HG03442 (cell line): Measurements from ENCODE around the gene CLCNKA.
"Not testable (repeated sequence)": the region's sequence is repeated elsewhere in the genome, so short reads cannot be mapped to it uniquely, and the experiment has no call there.

Source experiments
- ATAC-seq: cut with Tn5 transposase; IDR thresholded peaks from one replicate; pipeline ENCODE4 v1.9.1; 2021; ENCODE audit warnings: mild to moderate bottlenecking, moderate library complexity; ENCODE audit not compliant: unreplicated experiment

CLCNKA gene

DNA sequence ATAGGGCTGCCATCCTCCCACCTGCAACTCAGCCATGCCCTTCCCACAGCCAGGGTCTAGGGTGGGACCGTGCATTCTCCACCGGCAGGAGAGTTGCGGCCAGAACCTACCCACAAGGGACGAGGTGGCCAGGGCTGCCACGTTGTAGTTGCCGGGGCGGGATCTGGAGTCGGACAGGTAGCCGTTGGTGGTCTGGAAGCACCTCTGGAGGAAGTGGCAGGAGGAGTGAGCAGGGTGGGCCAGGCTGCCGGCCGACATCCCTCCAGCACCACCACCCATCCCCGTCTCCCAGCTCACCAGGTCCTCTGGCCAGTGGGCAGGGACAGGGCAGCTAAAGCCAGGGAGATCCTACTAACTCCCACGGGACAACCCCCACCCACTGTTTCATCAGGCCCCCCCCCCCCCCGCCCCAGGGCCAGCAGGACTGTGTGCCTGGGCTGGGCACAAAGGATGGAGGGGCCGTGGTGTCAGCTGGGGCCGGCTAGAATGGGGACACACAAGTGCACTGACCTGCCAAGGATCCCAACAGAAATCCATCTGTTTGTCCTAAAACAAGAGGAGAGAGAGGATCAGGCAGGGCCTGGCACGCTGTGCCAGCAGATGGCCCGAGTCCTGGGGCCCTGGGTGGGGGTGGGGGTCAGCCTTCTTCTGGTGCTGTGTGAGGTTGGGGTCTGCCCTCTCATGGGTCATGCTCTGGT, 40.3 kb downstream of the CLCNKA start:
- ATAC-seq: not testable (repeated sequence)

DNA sequence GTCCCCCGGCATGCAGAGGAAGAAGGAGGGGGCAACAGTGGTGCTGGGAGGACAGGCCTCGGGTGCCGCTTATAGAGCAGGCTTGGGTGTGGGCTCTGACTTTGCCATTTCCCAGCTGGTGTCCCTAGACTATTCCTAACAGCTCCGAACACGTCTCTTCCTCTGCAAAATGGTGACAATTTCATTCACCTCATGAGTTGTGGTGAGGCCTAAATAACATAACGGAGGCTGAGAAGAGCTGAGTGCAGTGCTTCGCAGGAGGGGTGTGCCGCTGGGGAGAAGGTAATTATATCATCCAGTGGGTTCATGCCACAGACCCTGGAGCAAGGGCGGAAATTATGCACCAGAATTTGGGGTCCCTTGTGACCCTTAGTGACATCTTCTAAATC, 40.8 kb downstream of the CLCNKA start:
- not testable (repeated sequence) for ATAC-seq

DNA sequence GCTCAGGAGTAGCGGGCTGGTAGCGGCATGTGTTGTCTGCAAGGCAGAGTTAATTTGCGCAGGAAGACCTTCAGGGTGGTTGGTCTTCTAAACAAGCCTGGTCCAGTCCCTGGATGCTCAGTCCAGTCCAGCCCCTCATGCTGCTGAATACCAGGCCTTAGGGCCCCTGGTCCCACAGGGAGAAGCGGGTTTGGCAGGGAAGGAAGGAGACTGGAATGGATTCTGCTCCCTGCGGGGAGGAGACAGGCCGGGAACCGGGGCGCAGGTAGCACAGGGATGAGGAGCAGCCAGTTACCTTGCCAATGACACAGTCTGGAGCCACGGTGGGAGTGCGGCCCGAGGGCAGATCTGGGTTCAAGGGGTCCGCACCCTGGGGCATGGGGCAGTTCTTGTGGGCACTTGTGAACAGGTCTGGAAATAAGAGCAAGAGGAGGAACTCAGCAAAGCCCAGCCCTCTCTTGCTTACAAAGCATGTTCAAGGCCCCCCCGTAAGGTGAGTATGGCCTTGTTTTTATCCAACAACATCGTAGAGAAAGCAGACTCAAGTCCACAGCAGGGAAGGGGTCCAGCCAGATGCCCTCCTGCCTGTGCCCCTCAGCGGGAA, 41.5 kb downstream of the CLCNKA start:
- no peak for ATAC-seq

DNA sequence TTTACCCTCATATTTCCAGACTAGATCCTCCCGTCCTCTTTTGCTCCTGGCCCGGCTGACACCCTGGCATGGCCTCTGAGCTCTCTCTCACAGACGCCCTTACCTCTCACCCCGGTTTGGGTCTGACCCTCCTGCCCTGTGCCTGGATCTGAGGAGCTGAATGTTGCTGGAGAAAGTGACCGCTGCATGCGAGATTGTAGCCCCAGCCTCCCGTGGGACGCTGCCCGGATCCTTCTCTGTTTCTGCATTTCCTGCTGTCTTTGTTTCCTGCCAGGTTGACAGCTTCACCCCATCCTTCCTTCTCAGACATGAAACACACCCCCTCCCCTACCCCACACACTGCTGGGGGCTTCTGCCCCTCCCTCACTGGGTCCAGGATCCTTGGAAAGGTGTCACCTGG, 42.1 kb downstream of the CLCNKA start:
- no peak for ATAC-seq

DNA sequence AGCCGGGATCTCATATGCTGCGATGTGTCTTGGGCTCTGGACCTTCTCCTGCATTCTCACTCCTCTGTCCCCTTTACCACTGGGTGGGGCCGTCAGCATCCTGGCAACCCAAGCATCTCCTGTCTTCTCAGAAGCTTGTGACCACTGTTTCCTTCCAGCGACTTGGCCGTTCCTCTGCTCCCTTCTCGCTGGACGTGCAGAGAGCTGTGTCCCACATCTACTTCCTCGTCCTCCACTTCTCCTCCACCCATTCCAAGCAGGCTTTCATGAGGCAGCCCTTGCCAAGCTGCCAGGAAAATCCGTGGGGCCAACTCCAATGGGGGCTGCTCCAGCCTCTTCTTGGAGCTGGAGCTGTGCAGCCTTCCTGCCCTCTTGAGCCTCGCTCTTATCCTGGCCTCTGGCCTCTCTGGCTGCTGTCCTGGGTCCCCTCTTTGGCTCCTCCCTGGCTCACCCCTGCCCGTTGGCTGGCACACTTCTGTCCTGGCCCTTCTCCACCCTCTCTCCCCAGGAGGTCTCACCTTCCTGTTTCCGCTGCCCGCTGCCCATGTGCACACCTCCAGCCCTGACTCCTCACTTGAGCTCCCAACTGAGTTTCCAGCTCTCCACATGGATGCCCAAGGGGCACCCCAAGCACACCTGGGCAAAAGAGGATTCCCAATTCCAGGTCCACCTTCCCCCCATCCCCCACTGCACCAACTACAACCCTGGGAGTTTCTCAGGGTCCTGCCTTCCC, 42.9 kb downstream of the CLCNKA start:
- ATAC-seq: no peak

DNA sequence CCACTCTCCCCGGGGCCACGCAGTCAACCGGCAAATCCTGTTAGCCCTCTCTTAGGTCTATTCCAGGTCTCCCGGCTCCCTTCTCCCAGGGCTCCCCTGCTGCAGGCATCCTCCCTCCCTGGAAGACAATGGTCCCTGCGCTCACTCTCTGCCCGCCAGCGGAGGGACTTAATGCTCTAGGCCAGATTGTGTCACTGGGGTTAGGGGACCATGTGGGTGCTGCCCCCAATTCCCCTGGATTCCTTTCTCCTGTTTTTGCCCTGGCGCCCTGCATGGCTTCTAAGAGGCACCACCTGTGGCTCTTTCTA, 43.4 kb downstream of the CLCNKA start:
- no peak for ATAC-seq

DNA sequence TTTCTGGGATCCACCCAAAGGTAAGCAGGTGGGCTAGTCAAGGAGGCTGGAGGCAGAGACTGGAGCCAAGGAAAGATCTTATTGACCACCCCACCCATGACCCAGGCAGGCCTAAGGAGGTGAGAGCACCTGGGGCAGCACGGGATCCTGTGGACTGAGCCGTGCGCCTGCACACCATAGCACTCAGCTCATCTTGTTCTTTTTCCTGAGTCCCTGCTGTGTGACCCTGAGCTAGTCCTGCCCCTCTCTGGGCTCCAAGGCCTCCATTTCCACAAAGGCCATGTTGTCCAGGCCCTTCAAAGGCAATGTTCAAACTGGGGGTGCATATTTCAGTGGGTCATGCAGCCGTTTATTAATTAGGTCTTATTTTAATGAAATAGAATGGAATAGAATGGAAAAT, 44.4 kb downstream of the CLCNKA start:
- ATAC-seq: no peak

DNA sequence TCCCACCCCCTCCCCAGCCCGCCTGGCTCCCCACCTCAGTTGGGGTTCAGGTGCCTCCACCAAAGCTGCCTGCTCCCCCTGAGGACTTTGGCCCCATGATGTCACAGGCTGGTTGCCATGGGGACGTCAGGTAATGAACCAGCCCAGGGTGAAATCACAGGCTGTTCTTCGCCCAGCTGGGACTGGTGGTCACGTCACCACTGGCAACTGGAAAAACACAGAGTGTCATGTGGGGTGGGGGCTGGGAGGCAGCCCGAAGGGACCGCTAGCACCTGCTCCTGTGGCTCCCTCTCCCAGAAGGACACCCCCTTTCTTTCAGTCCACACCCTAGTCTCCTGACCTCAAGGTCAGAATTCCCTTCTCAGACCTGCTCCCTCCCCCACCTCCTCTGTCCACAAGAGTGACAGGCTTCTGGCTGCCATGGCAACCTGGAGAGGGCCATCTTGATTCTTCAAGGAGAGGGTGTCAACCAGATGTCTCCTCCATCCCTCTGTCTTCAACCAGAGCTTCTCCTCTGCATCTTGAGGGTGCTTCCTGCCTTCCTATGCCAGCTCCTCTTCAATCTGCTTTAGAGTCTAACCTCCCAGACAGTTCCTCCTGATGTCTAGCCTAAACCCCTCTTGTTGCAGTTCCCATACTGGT, 45.4 kb downstream of the CLCNKA start:
- no peak for ATAC-seq

DNA sequence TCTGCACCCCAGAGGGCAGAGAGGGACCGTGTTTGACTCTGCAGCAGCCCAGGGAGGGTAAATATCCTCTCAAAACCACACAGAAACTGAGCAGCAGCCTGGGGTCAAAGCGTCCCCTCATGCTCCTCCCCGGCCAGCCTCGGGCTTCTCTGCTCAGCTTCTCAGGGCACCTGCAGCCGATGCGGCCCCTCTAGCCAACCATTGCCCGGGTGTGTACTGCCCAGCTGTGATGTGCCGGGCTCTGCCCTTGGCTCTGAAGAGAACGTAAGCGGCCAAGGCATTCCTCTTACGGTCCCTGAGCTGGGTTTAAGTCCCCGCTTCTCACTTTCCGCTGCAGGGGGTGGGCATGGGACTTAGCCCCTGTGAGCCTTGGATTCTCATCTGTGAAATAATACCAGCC, 46.1 kb downstream of the CLCNKA start:
- ATAC-seq: no peak

DNA sequence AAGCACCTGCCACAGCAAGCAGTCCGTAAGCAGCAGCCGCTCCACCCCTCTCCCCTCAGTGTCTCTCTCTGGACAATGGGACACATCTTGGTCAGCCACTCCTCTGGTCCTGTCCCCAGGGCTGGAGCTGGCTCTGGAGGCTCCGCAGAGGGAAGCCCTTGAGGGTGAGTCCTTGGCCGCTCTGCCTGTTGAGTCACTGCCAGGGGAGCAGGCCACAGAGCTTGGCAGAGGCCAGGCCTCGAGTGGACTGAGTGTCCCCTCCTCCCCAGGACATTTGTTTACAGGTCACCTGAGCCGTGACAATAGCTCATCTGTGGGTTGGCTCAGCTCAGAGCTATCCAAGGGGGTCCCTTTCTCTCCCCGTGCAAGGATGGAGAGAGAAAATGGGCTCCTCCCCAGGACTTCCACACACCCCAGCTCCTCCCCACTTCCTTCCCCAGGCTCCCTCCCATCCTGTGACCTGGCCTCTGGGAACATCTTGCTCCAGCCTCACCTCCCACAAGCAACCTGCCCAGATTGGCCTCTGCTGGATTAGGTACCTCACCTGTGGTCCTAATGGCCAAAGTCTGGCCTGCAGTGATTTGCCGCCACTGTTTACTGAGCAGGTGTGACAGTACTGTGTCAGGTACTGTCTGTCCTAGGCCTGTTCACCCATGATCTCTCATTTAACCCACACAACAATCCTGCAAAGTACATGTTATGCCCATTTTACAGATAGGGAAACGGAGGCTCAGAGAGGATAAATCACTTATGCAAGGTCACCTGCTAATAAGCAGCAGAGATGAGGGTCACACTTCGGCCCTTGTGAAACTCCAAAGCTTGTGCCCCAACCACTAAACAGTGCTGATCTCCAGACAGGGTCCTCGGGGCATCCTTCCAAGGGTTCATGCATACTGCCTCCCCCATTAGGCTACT, 46.8 kb downstream of the CLCNKA start:
- ATAC-seq: no peak

DNA sequence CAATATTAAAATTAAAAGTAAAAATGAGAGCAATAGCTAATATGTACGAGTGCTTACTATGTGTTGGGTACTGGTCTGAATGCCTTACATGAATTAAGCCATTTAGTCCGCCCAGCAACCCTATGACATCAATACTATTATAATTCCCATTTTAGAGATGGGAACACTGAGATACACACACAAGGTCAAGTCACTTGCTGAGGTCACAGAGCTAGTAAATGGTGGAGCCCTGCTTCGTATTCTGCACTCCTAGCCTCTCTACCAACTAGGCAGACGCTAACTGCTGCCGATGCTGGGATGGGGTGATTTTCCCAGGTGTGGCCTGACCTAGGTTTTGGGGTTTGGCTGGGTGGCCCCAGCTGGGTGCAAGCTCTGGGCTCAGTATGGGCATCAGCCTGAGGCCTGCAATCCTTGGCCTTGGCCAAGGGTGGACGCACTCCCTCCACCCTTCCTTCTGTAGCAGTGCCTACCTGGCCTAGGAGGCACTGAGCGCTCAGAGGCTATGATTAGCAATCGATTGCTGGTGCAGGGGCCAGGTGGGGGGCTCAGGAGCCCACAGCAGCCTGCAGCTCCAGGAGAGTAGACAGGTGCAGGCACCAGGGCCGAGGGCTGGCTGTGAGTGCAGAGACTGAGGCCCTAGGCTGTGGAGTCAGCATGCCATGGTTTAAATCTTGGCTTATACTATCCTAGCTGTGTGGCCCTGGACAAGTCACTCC, 49.0 kb downstream of the CLCNKA start:
- no peak for ATAC-seq

DNA sequence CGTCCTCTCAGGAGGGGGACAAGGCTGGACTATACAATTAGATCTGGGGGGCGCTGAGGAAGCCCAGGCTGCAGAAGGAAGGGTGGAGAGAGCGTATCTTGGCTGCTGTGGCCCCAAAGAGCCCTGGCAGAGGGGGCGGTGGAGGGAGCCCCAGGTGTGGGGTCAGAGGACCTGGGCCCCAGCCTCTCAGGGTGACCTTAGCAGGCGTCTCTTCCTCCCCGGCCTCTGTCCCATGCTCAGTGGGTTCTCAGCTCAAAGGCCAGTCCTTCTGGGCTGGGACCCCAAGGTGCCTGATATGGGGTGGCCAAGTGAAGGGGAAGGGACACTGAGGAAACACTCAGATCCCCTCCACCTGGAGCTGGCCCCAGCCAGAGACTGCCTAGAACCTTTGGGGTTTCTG, 49.8 kb downstream of the CLCNKA start:
- ATAC-seq: no peak

DNA sequence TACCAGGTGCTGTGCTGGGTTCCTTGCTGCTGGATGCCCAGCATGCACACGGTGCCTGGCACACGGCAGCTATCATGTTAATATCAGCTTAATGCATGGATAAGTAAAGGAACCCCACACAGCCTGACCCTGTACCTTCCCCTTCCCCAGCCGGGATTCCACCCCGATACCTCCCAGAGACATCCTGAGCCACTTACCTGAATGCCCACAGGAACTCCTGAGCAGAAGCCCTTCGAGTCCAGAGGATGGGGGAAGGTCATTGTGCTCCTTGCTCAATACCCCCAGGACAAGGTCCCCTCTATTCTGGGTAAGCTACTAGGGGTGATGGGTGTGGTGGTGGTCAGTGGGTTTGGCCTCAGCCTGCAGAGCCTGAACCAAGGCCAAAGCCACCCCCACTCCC, 50.3 kb downstream of the CLCNKA start:
- no peak for ATAC-seq

DNA sequence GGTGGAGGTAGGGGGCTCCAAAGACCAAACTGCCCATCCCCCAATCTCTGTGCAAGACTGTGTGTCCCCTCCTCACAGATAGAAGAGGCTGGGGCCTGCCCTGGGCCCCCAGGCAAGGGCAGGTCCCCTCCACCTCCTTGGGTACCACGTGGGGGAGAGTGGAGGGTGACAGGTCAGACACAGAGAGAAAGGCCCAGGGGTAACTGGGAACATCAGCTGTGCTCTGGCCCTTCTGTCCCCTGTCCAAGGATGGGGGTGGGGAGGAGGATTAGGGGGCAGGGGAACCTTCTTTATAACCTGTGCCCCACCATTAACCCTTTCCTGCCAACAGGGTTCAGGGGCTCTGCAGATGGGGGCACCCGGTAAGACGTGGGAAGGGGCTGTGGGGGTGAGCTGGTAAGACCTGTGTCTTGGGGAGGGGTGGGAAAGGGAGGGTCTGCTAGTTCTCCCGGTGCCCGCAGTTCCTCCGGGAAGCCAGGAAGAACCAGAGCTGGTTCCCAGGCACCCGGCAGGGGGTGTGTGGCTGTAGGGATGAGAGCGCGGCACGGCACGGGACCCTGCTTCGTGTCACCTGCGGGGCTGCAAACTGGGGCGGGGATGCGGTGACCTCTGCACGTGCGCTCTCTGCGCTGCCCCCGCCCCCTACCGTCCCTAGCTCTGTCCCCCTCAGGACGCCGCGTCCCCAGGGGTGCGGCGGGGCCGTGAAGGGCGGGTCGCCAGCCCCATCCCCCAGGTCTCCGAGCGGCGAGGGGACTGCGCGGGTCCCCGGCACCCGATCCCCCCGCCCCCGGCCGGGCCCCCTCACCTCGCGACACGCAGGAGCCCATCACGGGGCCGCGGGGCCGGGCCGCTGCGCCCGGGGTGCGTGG, 51.0 kb downstream of the CLCNKA start:
- no peak for ATAC-seq

DNA sequence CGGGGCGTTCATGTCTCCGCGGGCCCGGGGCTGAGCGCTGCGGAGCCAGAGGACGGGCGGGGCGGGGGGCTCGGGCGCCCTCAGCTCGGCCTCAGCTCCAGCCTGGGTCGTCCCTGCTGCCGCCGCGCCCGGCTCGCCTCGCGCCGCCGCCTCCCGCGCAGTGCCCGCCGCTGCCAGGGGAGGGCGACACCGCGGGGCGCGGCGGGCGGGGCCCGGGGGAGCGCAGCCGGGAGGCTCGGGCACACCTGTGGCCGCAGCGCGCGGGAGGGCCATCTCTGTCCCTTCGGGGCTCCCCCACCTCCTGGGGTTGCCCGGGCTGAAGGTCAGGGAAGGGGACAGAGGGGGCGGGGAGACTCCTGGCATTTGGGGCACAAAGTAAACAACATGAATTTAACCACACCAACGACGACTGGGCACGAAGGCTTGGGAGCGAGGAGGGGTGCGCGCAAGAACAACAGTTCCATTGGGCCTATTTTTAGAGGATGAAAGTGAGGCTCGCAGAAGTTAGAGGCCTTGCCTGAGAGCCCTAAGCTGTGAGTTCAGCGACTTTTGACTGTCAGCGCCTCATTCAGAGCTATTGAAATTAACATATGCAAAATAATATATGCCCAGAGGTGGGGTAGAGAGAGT, 51.8 kb downstream of the CLCNKA start, which contains the start of gene FAM131C:
TSS of gene FAM131C (minus strand) at position 162 of the 630 bp plus-strand sequence. CDS start 209 bp downstream, outside the sequence.
- no peak for ATAC-seq

DNA sequence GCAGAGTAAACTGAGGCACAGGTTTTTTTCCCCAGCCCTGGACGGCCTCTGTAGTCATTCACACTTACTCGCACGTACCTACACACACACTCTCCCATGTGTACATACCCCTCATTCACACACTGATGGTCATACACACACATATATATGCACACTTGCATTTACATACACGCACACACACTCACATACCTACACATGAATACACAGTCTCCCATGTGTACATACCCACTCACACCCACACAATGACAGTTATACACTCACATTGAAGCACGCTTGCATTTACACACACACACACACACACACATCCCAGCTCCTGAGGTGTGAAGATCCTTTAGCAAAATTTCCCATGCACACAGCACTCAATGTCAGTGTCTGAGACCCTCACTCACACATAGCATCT, 52.4 kb downstream of the CLCNKA start:
- ATAC-seq: no peak

DNA sequence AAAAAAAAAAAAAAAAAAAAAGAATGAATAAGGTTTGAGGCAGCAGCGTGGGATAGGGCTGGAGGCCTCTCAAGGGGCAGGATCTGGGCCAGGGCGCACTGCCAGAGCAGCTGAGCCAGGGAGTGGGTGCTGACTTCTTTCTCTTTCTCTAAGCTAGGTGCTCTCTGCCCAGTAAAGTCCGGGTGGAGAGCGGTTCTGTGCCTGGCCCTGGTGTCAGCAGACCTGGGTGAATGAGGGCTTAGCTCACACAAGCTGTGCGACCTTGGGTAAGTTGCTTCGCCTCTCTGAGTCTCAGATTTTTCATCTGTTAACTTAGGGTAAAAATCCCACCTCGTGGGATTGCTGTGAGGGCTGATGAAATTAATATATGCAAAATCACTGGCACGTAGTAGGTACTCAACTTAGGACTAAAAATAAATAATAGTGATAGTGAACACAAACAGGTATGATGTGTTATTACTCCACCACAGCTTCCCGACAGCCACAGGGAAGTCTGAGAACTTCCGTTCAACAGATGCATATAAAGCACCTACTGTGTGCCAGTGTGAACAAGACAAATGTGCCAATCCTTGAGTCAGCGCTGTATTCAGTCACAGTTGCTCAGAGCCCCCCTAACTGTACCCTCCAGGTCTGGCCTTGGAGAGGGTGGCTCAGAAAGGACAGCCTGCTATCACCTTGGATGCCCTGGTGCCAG, 53.6 kb downstream of the CLCNKA start:
- ATAC-seq: no peak
